H9 (cell line): ENCODE data around the gene EML1. TPM values are rescaled to one million over a fixed set of nuclear protein-coding genes. Genes with fewer than 3 reads are reported as not detected.

Source experiments
- DNase-seq: peaks from one replicate; pipeline ENCODE4 v3.0.0-alpha.2; 2017
- H2AFZ ChIP-seq: one replicate; pipeline ENCODE4 v1.6.1; 2013; ENCODE audit warnings: mild to moderate bottlenecking, low read length, control low read depth, moderate library complexity
- H2AK5ac ChIP-seq: 2 replicates; pipeline ENCODE4 v1.6.1; 2013; ENCODE audit warnings: low read length, control low read depth, mixed read lengths; ENCODE audit not compliant: insufficient read length
- H2BK120ac ChIP-seq: one replicate; pipeline ENCODE4 v1.6.1; 2013; ENCODE audit warnings: low read depth, mild to moderate bottlenecking, low read length, control low read depth, inconsistent platforms; ENCODE audit not compliant: poor library complexity, severe bottlenecking
- H2BK12ac ChIP-seq: 2 replicates; pipeline ENCODE4 v1.6.1; 2013; ENCODE audit warnings: low read length, control low read depth, mixed read lengths, low read depth; ENCODE audit not compliant: insufficient read length
- H2BK15ac ChIP-seq: 2 replicates; pipeline ENCODE4 v1.6.1; 2013; ENCODE audit warnings: low read depth, low read length, control low read depth
- H2BK20ac ChIP-seq: one replicate; pipeline ENCODE4 v1.6.1; 2013; ENCODE audit warnings: low read depth, mild to moderate bottlenecking, low read length, control low read depth, inconsistent platforms; ENCODE audit not compliant: poor library complexity, severe bottlenecking
- H2BK5ac ChIP-seq: 2 replicates; pipeline ENCODE4 v1.6.1; 2013; ENCODE audit warnings: low read length, control low read depth, mixed read lengths; ENCODE audit not compliant: insufficient read length
- H3K14ac ChIP-seq: 2 replicates; pipeline ENCODE4 v1.6.1; 2013; ENCODE audit warnings: low read length, control low read depth; ENCODE audit not compliant: insufficient read depth
- H3K18ac ChIP-seq: 2 replicates; pipeline ENCODE4 v1.6.1; 2013; ENCODE audit warnings: low read depth, mild to moderate bottlenecking, mixed read lengths, low read length, control low read depth; ENCODE audit not compliant: insufficient read length
- H3K23ac ChIP-seq: 2 replicates; pipeline ENCODE4 v1.6.1; 2013; ENCODE audit warnings: low read length, control low read depth, mixed read lengths, low read depth; ENCODE audit not compliant: insufficient read length
- H3K23me2 ChIP-seq: 2 replicates; pipeline ENCODE4 v1.6.1; 2013; ENCODE audit warnings: low read depth, mild to moderate bottlenecking, mixed read lengths, low read length, control low read depth; ENCODE audit not compliant: insufficient read length, poor library complexity, severe bottlenecking
- H3K27ac ChIP-seq: 2 replicates; pipeline ENCODE4 v1.5.1; 2013; ENCODE audit warnings: low read length, control low read depth, mixed read lengths, low read depth; ENCODE audit not compliant: insufficient read length
- H3K27me3 ChIP-seq: 2 replicates; pipeline ENCODE4 v1.6.1; 2013; ENCODE audit warnings: low read length, control low read depth, inconsistent platforms; ENCODE audit not compliant: insufficient read depth
- H3K4ac ChIP-seq: 2 replicates; pipeline ENCODE4 v1.6.1; 2013; ENCODE audit warnings: low read depth, mild to moderate bottlenecking, control low read depth, inconsistent platforms, low read length, moderate library complexity
- H3K4me1 ChIP-seq: 2 replicates; pipeline ENCODE4 v1.6.1; 2013; ENCODE audit warnings: low read length, control low read depth, inconsistent platforms; ENCODE audit not compliant: insufficient read depth
- H3K4me2 ChIP-seq: 2 replicates; pipeline ENCODE4 v1.6.1; 2013; ENCODE audit warnings: low read length, control low read depth, mixed read lengths; ENCODE audit not compliant: insufficient read length, insufficient read depth
- H3K56ac ChIP-seq: 2 replicates; pipeline ENCODE4 v1.6.1; 2013; ENCODE audit warnings: low read depth, mild to moderate bottlenecking, mixed read lengths, low read length, control low read depth; ENCODE audit not compliant: insufficient read length
- H3K79me1 ChIP-seq: 2 replicates; pipeline ENCODE4 v1.6.1; 2013; ENCODE audit warnings: low read depth, mild to moderate bottlenecking, moderate library complexity, low read length, control low read depth, inconsistent platforms; ENCODE audit not compliant: insufficient read depth, poor library complexity, severe bottlenecking
- H3K79me2 ChIP-seq: 2 replicates; pipeline ENCODE4 v1.6.1; 2013; ENCODE audit warnings: low read length, control low read depth, inconsistent platforms; ENCODE audit not compliant: insufficient read depth
- H3K9ac ChIP-seq: 2 replicates; pipeline ENCODE4 v1.6.1; 2013; ENCODE audit warnings: low read length, control low read depth, mixed read lengths; ENCODE audit not compliant: insufficient read length; ENCODE audit errors: extremely low read depth
- H3K9me3 ChIP-seq: one replicate; pipeline ENCODE4 v1.6.1; 2013; ENCODE audit warnings: low read depth, low read length, inconsistent platforms; ENCODE audit not compliant: control insufficient read depth
- H3T11ph ChIP-seq: one replicate; pipeline ENCODE4 v1.6.1; 2013; ENCODE audit warnings: mild to moderate bottlenecking, low read length, control low read depth, inconsistent platforms
- H4K20me1 ChIP-seq: one replicate; pipeline ENCODE4 v1.6.1; 2013; ENCODE audit not compliant: control insufficient read depth, insufficient read length, insufficient read depth
- H4K5ac ChIP-seq: 2 replicates; pipeline ENCODE4 v1.6.1; 2013; ENCODE audit warnings: low read depth, mild to moderate bottlenecking, mixed read lengths, low read length, control low read depth; ENCODE audit not compliant: insufficient read length
- H4K8ac ChIP-seq: replicated peaks from 2 replicates; pipeline ENCODE4 v1.6.1; 2013; ENCODE audit warnings: low read length, control low read depth, mixed read lengths, low read depth; ENCODE audit not compliant: insufficient read length
- H4K91ac ChIP-seq: 2 replicates; pipeline ENCODE4 v1.6.1; 2013; ENCODE audit warnings: low read depth, mild to moderate bottlenecking, moderate library complexity, mixed read lengths, low read length, control low read depth; ENCODE audit not compliant: insufficient read length
- H3K27ac Mint-ChIP-seq, 3 experiments: 2 replicates in 2 of 3; 3 replicates in 1 of 3; pipeline ENCODE4 v1.8.0; 2020 to 2021; ENCODE audit warnings: mixed read lengths in 3 of 3, mild to moderate bottlenecking in 1 of 3, moderate library complexity in 1 of 3
- H3K27me3 Mint-ChIP-seq: 2 replicates; pipeline ENCODE4 v1.8.0; 2021; ENCODE audit warnings: low read depth, mild to moderate bottlenecking, moderate library complexity, mixed read lengths
- H3K36me3 Mint-ChIP-seq, 3 experiments: 2 replicates in 2 of 3; 3 replicates in 1 of 3; pipeline ENCODE4 v1.8.0; 2020 to 2021; ENCODE audit warnings: low read depth in 3 of 3, mixed read lengths in 3 of 3; ENCODE audit not compliant: insufficient read depth in 1 of 3
- H3K4me1 Mint-ChIP-seq, 2 experiments: 2 replicates each; pipeline ENCODE4 v1.8.0; 2020; ENCODE audit warnings: mixed read lengths in 2 of 2
- H3K4me3 Mint-ChIP-seq, 2 experiments: 2 replicates in 1 of 2; 3 replicates in 1 of 2; pipeline ENCODE4 v1.8.0; 2020 to 2021; ENCODE audit warnings: mild to moderate bottlenecking in 2 of 2, mixed read lengths in 2 of 2, moderate library complexity in 1 of 2
- H3K9me3 Mint-ChIP-seq, 2 experiments: 2 replicates in 1 of 2; 3 replicates in 1 of 2; pipeline ENCODE4 v1.8.0; 2020; ENCODE audit warnings: mild to moderate bottlenecking in 2 of 2, mixed read lengths in 2 of 2, moderate library complexity in 1 of 2
- CTCF ChIP-seq: fragments of 200-600 bp; sonication (generic); conservative IDR thresholded peaks from 3 replicates; pipeline ENCODE4 v1.8.0; 2021; ENCODE audit warnings: antibody characterized with exemption, mild to moderate bottlenecking
- WGBS: extraction: QIAGEN DNeasy Blood & Tissue Kit; methylation state at CpG from one replicate; pipeline ENCODE4 v1.1.7; 2013; ENCODE audit warnings: missing lambda C conversion rate, low lambda C conversion rate, mixed read lengths; ENCODE audit not compliant: insufficient read length; ENCODE audit errors: extremely low coverage; 5-methylcytosine and 5-hydroxymethylcytosine counted together
- total RNA-seq: library from RNA; stranded (reverse); gene quantifications from 2 replicates; pipeline ENCODE4 v1.2.1, GENCODE V29; 2021

EML1 gene
- total RNA-seq, 1 experiment from 2014 or later: 16.7 TPM

GRCh38 chr14:99909513-99910064, 116.4 kb downstream of the EML1 start:
- Mint-ChIP-seq H3K4me3 (no peak overlapping the region), H3K27me3 (no peaks in the 10 kb centered on the region), H3K27ac (no peak overlapping the region), H3K4me1 (no peaks in the 10 kb centered on the region; a peak in 1 of 4 replicates), H3K9me3 (no peaks in the 10 kb centered on the region), H3K36me3 (peaks cover 4 to 31% (median 22%) of the 10 kb centered on the region in 3 experiments)
- Histone ChIP-seq H4K8ac (no peak overlapping the region), H2AFZ (no peak overlapping the region), H2BK5ac (no peak overlapping the region), H2BK12ac (no peak overlapping the region), H2AK5ac (no peak overlapping the region), H2BK20ac (no peak overlapping the region), H3K4me2 (no peak overlapping the region), H3K79me2 (no peaks in the 10 kb centered on the region), H2BK15ac (no peak overlapping the region), H3K4me1 (no peaks in the 10 kb centered on the region), H3T11ph (no peak overlapping the region), H4K91ac (no peak overlapping the region), H3K27me3 (no peaks in the 10 kb centered on the region), H3K9me3 (no peaks in the 10 kb centered on the region), H3K56ac (no peak overlapping the region), H3K9ac (no peak overlapping the region), H3K27ac (no peak overlapping the region), H2BK120ac (no peak overlapping the region), H4K5ac (no peak overlapping the region), H3K14ac (no peak overlapping the region), H3K18ac (no peak overlapping the region), H3K23me2 (no peaks in the 10 kb centered on the region), H4K20me1 (no peaks in the 10 kb centered on the region), H3K23ac (no peak overlapping the region), H3K79me1 (no peaks in the 10 kb centered on the region), H3K4ac (no peak overlapping the region)
- no peak for TF ChIP-seq CTCF
- WGBS: no CpG with 5 or more reads among the region's 12 CpGs
- DNase-seq: no peak
